Heart right ventricle (tissue), 16 donors: ENCODE results near the gene PBRM1. TPM values are rescaled to one million over a fixed set of nuclear protein-coding genes. Genes with fewer than 3 reads are reported as not detected.

ENCODE experiments used
- ATAC-seq, 8 donors: fragments of 200-7000 bp; cut with Tn5 transposase; one replicate each; pipeline ENCODE4 v1.9.1; 2020; ENCODE audit warnings: mild to moderate bottlenecking in 8 of 8, moderate library complexity in 8 of 8, moderate number of reproducible peaks in 1 of 8
- DNase-seq, 2 donors: peaks; one replicate each; pipeline ENCODE4 v3.0.0-alpha.2; 2020
- H3K27ac ChIP-seq, 10 donors: fragments of 200-600 bp; sonication (generic) in 2 of 10; one replicate each; pipeline versions ENCODE4 v1.5.0 to v1.8.0; 2020 to 2022; ENCODE audit warnings: mild to moderate bottlenecking in 3 of 10
- H3K27me3 ChIP-seq, 7 donors: fragments of 200-600 bp; one replicate each; pipeline ENCODE4 v1.8.0; 2021 to 2022; ENCODE audit warnings: mild to moderate bottlenecking in 2 of 7
- H3K36me3 ChIP-seq, 9 donors: fragments of 200-600 bp; sonication (generic) in 1 of 9; one replicate each; pipeline versions ENCODE4 v1.5.0 to v1.8.0; 2020 to 2022; ENCODE audit warnings: mild to moderate bottlenecking in 2 of 9
- H3K4me1 ChIP-seq, 9 donors: fragments of 200-600 bp; sonication (generic) in 1 of 9; one replicate each; pipeline versions ENCODE4 v1.5.0 to v1.8.0; 2020 to 2022; ENCODE audit warnings: mild to moderate bottlenecking in 4 of 9
- H3K4me3 ChIP-seq, 10 donors: fragments of 200-600 bp; sonication (generic) in 2 of 10; one replicate each; pipeline versions ENCODE4 v1.5.0 to v1.8.0; 2020 to 2022; ENCODE audit warnings: mild to moderate bottlenecking in 7 of 10, moderate library complexity in 2 of 10
- H3K9me3 ChIP-seq, 11 donors: fragments of 200-600 bp in 10 of 11; sonication (generic) in 2 of 11; one replicate each; pipeline versions ENCODE4 v1.5.0 to v1.8.0; 2013 to 2022; ENCODE audit warnings: mild to moderate bottlenecking in 2 of 11, control low read depth in 1 of 11, moderate library complexity in 1 of 11
- WGBS, 2 donors: extraction: QIAGEN DNeasy Blood & Tissue Kit; methylation state at CpG; one replicate each; pipeline ENCODE4 v1.1.7; 2013; ENCODE audit warnings: inconsistent platforms in 1 of 2; 5-methylcytosine and 5-hydroxymethylcytosine counted together
- intact Hi-C, 10 donors: fragments of 100-400 bp; cut with DNase I; formaldehyde crosslinking; loops; one replicate each; pipeline versions ENCODE4 v1.11.1 to v1.14.2; 2022
- polyA plus RNA-seq, 2 donors: library from polyadenylated mRNA; stranded (reverse); fragments of 200-250 nt; gene quantifications; one replicate each; pipeline ENCODE4 v1.2.3, GENCODE V29; 2013
- total RNA-seq, 10 donors: library from RNA; stranded (reverse); fragmentation: NEBNext Ultra II Directional in 3 of 10; extraction: Animal tissue kit (Norgen Biotek cat#: 25700) in 3 of 10; gene quantifications; one replicate each; pipeline versions ENCODE4 v1.2.1 to v1.2.4, GENCODE V29; 2021 to 2023
- TF ChIP-seq, protein P1 (sequence below), 9 donors: fragments of 200-600 bp; sonication (generic) in 2 of 9; IDR thresholded peaks; one replicate each; pipeline versions ENCODE4 v1.5.0 to v1.8.0; 2021 to 2022; ENCODE audit warnings: antibody characterized with exemption in 9 of 9, mild to moderate bottlenecking in 5 of 9, moderate library complexity in 1 of 9
- donor health status: Arrhythmogenic right ventricular cardiomyopathy.
- donor health status: ischemic (EF 13 %, LVEDD 7.1; RV severe dilation, severe dysfunction).
- donor health status: healthy with polysubstance abuse.
- donor health status: DM: no; HTN: yes; CAD: no.
- donor health status: DM: no; HTN: no; CAD: no.
- donor health status: ischemic (EF 25% LVEDD 6.9; RV normal size, moderate dysfunction).
- donor health status: ischemic (EF 25% LVEDD 5.7; RV mildly dilated, moderate dysfunction).
- donor health status: healthy.
- donor health status: DM: yes; HTN: yes; CAD: no.
- donor health status: Ischemic cardiomyopathy.
- donor health status: ischemic (EF 35%, LVEDD 5.7; RV mildly dilated, moderate dysfunction).
- donor health status: nonischemic (EF 11% LVEDD 7.7; RV severe dilation, severe dysfunction).
- donor health status: DM: yes; HTN: yes; CAD: no.
- donor health status: PGD.
- donor health status: ischemic (EF 29% LVEDD 5.4; RV normal size, mild dysfunction).
- donor health status: nonischemic (EF 23%, LVEDD 6.1; RV moderate dilation, normal function).

The PBRM1 gene
- total and polyA plus RNA-seq, 12 donors = 6.0 to 63.9 (median 50.8) TPM

DNA sequence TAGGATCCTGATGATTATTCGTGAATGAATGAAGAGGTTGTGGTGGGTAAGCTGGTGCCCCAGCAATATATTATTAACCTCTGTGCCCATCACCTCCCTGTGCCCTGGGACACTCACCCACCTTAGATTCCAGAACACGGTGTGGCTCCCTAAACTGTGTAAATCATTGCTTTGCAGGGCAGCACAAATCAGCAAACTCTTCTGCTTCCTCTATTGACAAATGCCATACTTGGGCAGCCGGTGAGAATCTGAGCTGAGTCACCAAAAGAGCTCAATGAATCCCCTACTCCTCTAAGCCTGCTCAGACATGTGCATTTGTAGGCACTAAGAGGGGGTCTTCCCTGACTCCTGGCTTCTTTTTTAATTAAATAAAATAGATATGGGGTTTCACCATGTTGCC lies 133.6 kb downstream of the PBRM1 start:
- H3K4me3 ChIP-seq = no peak overlapping the region
- 74 to 83% methylated on average over 3 of the region's 3 CpGs for WGBS, 2 donors
- peak overlapping the region in 2 of 10 donors; percentile 7 to 33 for H3K27ac ChIP-seq
- peaks cover 0 to 100% (median 34%) of the 10 kb centered on the region in 9 donors for H3K36me3 ChIP-seq
- TF ChIP-seq, protein P1, sequence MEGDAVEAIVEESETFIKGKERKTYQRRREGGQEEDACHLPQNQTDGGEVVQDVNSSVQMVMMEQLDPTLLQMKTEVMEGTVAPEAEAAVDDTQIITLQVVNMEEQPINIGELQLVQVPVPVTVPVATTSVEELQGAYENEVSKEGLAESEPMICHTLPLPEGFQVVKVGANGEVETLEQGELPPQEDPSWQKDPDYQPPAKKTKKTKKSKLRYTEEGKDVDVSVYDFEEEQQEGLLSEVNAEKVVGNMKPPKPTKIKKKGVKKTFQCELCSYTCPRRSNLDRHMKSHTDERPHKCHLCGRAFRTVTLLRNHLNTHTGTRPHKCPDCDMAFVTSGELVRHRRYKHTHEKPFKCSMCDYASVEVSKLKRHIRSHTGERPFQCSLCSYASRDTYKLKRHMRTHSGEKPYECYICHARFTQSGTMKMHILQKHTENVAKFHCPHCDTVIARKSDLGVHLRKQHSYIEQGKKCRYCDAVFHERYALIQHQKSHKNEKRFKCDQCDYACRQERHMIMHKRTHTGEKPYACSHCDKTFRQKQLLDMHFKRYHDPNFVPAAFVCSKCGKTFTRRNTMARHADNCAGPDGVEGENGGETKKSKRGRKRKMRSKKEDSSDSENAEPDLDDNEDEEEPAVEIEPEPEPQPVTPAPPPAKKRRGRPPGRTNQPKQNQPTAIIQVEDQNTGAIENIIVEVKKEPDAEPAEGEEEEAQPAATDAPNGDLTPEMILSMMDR (IDR thresholded peaks at IDR 0.05) = no peak
- ATAC-seq (peak in 1 of 8 donors; percentile 38), DNase-seq (no peak)
- intact Hi-C loops = loop anchor here in 1 of 10 donors (10.0 kb wide), 1 partner anchor 53 kb away; no protein-coding TSS in a partner anchor
- H3K27me3 ChIP-seq = no peaks in the 10 kb centered on the region
- H3K9me3 ChIP-seq = no peaks in the 10 kb centered on the region
- H3K4me1 ChIP-seq = peaks cover 0 to 33% (median 7%) of the 10 kb centered on the region in 9 donors

DNA sequence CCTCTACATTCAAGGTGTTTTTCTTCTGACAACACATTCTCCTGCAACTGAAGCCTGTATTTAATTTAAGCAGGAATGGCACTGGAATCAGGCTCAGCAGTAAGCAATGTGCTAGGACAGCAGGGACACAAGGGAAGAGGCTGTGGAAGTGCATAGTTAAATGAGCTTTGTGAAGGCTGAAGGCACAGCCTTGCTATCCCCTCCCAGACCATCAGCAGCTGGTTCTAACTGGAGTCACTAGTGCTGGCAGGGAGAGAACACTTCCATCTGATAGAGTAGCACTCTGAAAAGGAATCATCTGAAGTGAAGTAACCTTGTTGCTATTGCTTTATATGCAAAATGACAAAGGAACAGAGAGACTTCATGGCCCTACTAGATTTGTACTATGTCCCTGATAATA lies 134.6 kb downstream of the PBRM1 start:
- Histone ChIP-seq H3K27me3 (no peaks in the 10 kb centered on the region), H3K4me1 (peaks cover 0 to 26% (median 7%) of the 10 kb centered on the region in 9 donors), H3K9me3 (no peaks in the 10 kb centered on the region), H3K4me3 (no peak overlapping the region), H3K36me3 (peaks cover 0 to 100% (median 36%) of the 10 kb centered on the region in 9 donors), H3K27ac (peak overlapping the region in 3 of 10 donors; percentile 7 to 33 (median 10))
- ATAC-seq (peak in 4 of 8 donors; percentile 26 to 54 (median 36)), DNase-seq (no peak)
- TF ChIP-seq, protein P1 (IDR thresholded peaks at IDR 0.05) = no peak
- intact Hi-C loops = loop anchor here in 1 of 10 donors (10.0 kb wide), 1 partner anchor 54 kb away; no protein-coding TSS in a partner anchor

GRCh38 chr3:52547143-52547542 lies 138.6 kb downstream of the PBRM1 start:
- Histone ChIP-seq H3K27ac (no peak overlapping the region), H3K4me3 (no peak overlapping the region), H3K27me3 (no peaks in the 10 kb centered on the region), H3K4me1 (peaks cover 0 to 36% (median 10%) of the 10 kb centered on the region in 9 donors), H3K9me3 (no peaks in the 10 kb centered on the region), H3K36me3 (peaks cover 0 to 96% (median 25%) of the 10 kb centered on the region in 9 donors)
- intact Hi-C loops = loop anchor here in 1 of 10 donors (5.0 kb wide), 1 partner anchor 535 kb away; no protein-coding TSS in a partner anchor
- DNase-seq (no peak), ATAC-seq (no peak)
- TF ChIP-seq, protein P1 (IDR thresholded peaks at IDR 0.05) = no peak
- WGBS, 2 donors = 71 to 83% methylated on average over 2 of the region's 2 CpGs

GRCh38 chr3:52546111-52546901 lies 139.4 kb downstream of the PBRM1 start:
- ATAC-seq (no peak), DNase-seq (no peak)
- WGBS, 2 donors = 80 to 85% methylated on average over 3 of the region's 3 CpGs
- intact Hi-C loops = loop anchor here in 1 of 10 donors (5.0 kb wide), 1 partner anchor 534 kb away; no protein-coding TSS in a partner anchor
- Histone ChIP-seq H3K27ac (peak overlapping the region in 1 of 10 donors; percentile 26), H3K4me3 (no peak overlapping the region), H3K4me1 (peaks cover 0 to 33% (median 11%) of the 10 kb centered on the region in 9 donors), H3K36me3 (peaks cover 0 to 96% (median 19%) of the 10 kb centered on the region in 9 donors), H3K27me3 (no peaks in the 10 kb centered on the region), H3K9me3 (no peaks in the 10 kb centered on the region)
- TF ChIP-seq, protein P1 (IDR thresholded peaks at IDR 0.05) = no peak
